ENCODE measurements around the gene GJA4.

GRCh38 chr1:34808051-34808810, 15.4 kb downstream of the GJA4 start:
- TF ChIP-seq CTCF (IDR thresholded peaks at IDR 0.05; ENCODE audit: poor library complexity) = no peak
- no peak for TF ChIP-seq EZH2 (IDR thresholded peaks at IDR 0.05; ENCODE audit: borderline replicate concordance)
- no peak for TF ChIP-seq EZH2phosphoT487 (IDR thresholded peaks at IDR 0.05; ENCODE audit: low read depth, severe bottlenecking, unreplicated experiment)
